Heart right ventricle (tissue), 16 donors: ENCODE results near the gene DERL3. TPM values are rescaled to one million over a fixed set of nuclear protein-coding genes. Genes with fewer than 3 reads are reported as not detected.

Source experiments
- ATAC-seq, 8 donors: fragments of 200-7000 bp; cut with Tn5 transposase; one replicate each; pipeline ENCODE4 v1.9.1; 2020; ENCODE audit warnings: mild to moderate bottlenecking in 8 of 8, moderate library complexity in 8 of 8, moderate number of reproducible peaks in 1 of 8
- DNase-seq, 2 donors: peaks; one replicate each; pipeline ENCODE4 v3.0.0-alpha.2; 2020
- H3K27ac ChIP-seq, 10 donors: fragments of 200-600 bp; sonication (generic) in 2 of 10; one replicate each; pipeline versions ENCODE4 v1.5.0 to v1.8.0; 2020 to 2022; ENCODE audit warnings: mild to moderate bottlenecking in 3 of 10
- H3K27me3 ChIP-seq, 7 donors: fragments of 200-600 bp; one replicate each; pipeline ENCODE4 v1.8.0; 2021 to 2022; ENCODE audit warnings: mild to moderate bottlenecking in 2 of 7
- H3K36me3 ChIP-seq, 9 donors: fragments of 200-600 bp; sonication (generic) in 1 of 9; one replicate each; pipeline versions ENCODE4 v1.5.0 to v1.8.0; 2020 to 2022; ENCODE audit warnings: mild to moderate bottlenecking in 2 of 9
- H3K4me1 ChIP-seq, 9 donors: fragments of 200-600 bp; sonication (generic) in 1 of 9; one replicate each; pipeline versions ENCODE4 v1.5.0 to v1.8.0; 2020 to 2022; ENCODE audit warnings: mild to moderate bottlenecking in 4 of 9
- H3K4me3 ChIP-seq, 10 donors: fragments of 200-600 bp; sonication (generic) in 2 of 10; one replicate each; pipeline versions ENCODE4 v1.5.0 to v1.8.0; 2020 to 2022; ENCODE audit warnings: mild to moderate bottlenecking in 7 of 10, moderate library complexity in 2 of 10
- H3K9me3 ChIP-seq, 11 donors: fragments of 200-600 bp in 10 of 11; sonication (generic) in 2 of 11; one replicate each; pipeline versions ENCODE4 v1.5.0 to v1.8.0; 2013 to 2022; ENCODE audit warnings: mild to moderate bottlenecking in 2 of 11, control low read depth in 1 of 11, moderate library complexity in 1 of 11
- WGBS, 2 donors: extraction: QIAGEN DNeasy Blood & Tissue Kit; methylation state at CpG; one replicate each; pipeline ENCODE4 v1.1.7; 2013; ENCODE audit warnings: inconsistent platforms in 1 of 2; 5-methylcytosine and 5-hydroxymethylcytosine counted together
- intact Hi-C, 10 donors: fragments of 100-400 bp; cut with DNase I; formaldehyde crosslinking; loops; one replicate each; pipeline versions ENCODE4 v1.11.1 to v1.14.2; 2022
- polyA plus RNA-seq, 2 donors: library from polyadenylated mRNA; stranded (reverse); fragments of 200-250 nt; gene quantifications; one replicate each; pipeline ENCODE4 v1.2.3, GENCODE V29; 2013
- total RNA-seq, 10 donors: library from RNA; stranded (reverse); fragmentation: NEBNext Ultra II Directional in 3 of 10; extraction: Animal tissue kit (Norgen Biotek cat#: 25700) in 3 of 10; gene quantifications; one replicate each; pipeline versions ENCODE4 v1.2.1 to v1.2.4, GENCODE V29; 2021 to 2023
- TF ChIP-seq, protein P1 (sequence below), 9 donors: fragments of 200-600 bp; sonication (generic) in 2 of 9; IDR thresholded peaks; one replicate each; pipeline versions ENCODE4 v1.5.0 to v1.8.0; 2021 to 2022; ENCODE audit warnings: antibody characterized with exemption in 9 of 9, mild to moderate bottlenecking in 5 of 9, moderate library complexity in 1 of 9
- donor health status: Arrhythmogenic right ventricular cardiomyopathy.
- donor health status: ischemic (EF 13 %, LVEDD 7.1; RV severe dilation, severe dysfunction).
- donor health status: healthy with polysubstance abuse.
- donor health status: DM: no; HTN: yes; CAD: no.
- donor health status: DM: no; HTN: no; CAD: no.
- donor health status: ischemic (EF 25% LVEDD 6.9; RV normal size, moderate dysfunction).
- donor health status: ischemic (EF 25% LVEDD 5.7; RV mildly dilated, moderate dysfunction).
- donor health status: healthy.
- donor health status: DM: yes; HTN: yes; CAD: no.
- donor health status: Ischemic cardiomyopathy.
- donor health status: ischemic (EF 35%, LVEDD 5.7; RV mildly dilated, moderate dysfunction).
- donor health status: nonischemic (EF 11% LVEDD 7.7; RV severe dilation, severe dysfunction).
- donor health status: DM: yes; HTN: yes; CAD: no.
- donor health status: PGD.
- donor health status: ischemic (EF 29% LVEDD 5.4; RV normal size, mild dysfunction).
- donor health status: nonischemic (EF 23%, LVEDD 6.1; RV moderate dilation, normal function).

DERL3 gene
- total and polyA plus RNA-seq, 12 donors, result 0.91 to 14.1 (median 2.0) TPM

DNA sequence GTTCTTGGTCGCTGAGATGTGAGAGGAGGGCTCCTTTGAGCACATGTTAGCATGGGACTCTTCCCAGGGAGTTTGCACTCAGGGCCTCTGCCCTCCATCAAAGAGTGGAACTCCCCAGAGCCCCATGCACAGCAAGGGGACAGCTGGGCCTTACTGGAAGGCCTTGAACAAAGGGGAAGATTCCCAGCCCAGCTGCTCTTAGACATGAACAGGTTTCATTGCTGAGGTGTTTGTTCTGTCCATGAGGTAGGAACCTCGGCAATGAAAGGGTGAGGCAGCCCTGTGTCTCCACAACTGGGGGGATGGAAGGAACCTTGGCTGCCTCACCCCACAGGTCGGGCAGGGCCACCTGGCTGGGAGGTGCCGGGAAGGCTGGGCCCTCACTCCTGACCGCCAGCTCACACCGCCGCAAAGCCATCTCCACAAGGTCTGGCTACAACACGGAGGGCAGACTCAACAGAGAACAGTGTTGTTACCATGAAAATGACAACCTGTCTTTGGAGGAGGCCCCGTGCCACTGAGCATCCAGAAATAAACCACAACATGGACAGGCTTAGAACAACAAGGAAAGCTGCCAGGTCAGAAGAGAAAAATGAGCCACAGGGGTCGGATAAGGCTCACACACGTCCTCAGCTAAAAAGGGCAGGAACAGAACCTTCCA is 3.2 kb downstream of the DERL3 start:
- Histone ChIP-seq H3K36me3 (peaks cover 0 to 57% (median 0%) of the 10 kb centered on the region in 9 donors), H3K4me3 (no peak overlapping the region), H3K27me3 (no peaks in the 10 kb centered on the region), H3K9me3 (no peaks in the 10 kb centered on the region), H3K27ac (peak overlapping the region; percentile 75 to 95 (median 90)), H3K4me1 (peaks cover 18 to 94% (median 65%) of the 10 kb centered on the region in 9 donors)
- DNase-seq (peak; percentile 53 to 68), ATAC-seq (peak; percentile 11 to 76 (median 47))
- TF ChIP-seq, protein P1, sequence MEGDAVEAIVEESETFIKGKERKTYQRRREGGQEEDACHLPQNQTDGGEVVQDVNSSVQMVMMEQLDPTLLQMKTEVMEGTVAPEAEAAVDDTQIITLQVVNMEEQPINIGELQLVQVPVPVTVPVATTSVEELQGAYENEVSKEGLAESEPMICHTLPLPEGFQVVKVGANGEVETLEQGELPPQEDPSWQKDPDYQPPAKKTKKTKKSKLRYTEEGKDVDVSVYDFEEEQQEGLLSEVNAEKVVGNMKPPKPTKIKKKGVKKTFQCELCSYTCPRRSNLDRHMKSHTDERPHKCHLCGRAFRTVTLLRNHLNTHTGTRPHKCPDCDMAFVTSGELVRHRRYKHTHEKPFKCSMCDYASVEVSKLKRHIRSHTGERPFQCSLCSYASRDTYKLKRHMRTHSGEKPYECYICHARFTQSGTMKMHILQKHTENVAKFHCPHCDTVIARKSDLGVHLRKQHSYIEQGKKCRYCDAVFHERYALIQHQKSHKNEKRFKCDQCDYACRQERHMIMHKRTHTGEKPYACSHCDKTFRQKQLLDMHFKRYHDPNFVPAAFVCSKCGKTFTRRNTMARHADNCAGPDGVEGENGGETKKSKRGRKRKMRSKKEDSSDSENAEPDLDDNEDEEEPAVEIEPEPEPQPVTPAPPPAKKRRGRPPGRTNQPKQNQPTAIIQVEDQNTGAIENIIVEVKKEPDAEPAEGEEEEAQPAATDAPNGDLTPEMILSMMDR (IDR thresholded peaks at IDR 0.05), result no peak
- 34 to 52% methylated on average over 11 of the region's 11 CpGs for WGBS, 2 donors
- intact Hi-C loops, result no loop called here

DNA sequence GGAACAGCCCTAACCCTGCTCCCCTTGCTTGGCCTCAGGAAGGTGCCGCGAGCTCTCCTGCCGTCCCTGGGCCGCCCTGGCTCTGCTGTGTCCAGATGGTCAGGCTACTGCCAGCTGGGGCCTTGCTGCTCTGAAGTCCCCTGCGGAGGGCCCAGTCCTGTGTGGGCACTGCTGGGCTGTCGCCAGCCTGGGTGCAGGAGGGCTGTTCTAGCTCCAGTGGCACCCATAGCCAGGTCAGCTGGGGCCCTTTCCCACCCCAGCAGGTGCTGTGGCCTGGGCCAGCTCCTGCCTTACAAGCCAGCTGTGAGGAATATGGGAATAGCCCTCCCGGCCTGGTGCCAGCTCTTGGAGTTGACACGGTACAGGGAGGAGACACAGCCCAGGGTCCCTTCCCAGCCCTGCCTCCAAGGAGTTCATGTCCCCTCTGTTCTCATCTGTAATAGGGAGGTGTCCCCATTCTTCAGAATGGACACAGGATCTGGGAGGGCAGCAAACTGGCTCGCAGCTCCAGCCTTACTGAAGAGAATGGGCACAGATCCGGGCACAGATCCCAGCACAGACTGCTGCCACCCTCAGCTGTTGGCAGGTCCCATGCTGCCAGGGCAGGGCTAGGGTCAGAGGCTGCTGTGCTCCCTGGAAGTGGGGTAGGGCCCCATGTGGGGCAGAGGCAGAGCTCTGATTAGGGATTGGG is 3.9 kb downstream of the DERL3 start:
- Histone ChIP-seq H3K4me3 (no peak overlapping the region), H3K27me3 (no peaks in the 10 kb centered on the region), H3K9me3 (no peaks in the 10 kb centered on the region), H3K27ac (peak overlapping the region; percentile 75 to 95 (median 90)), H3K36me3 (peaks cover 0 to 63% (median 0%) of the 10 kb centered on the region in 9 donors), H3K4me1 (peaks cover 18 to 100% (median 67%) of the 10 kb centered on the region in 9 donors)
- intact Hi-C loops, result loop anchor here in 1 of 10 donors (5.0 kb wide), 1 partner anchor 63 kb away; the partner anchor contains the start of gene MMP11
- DNase-seq, result peak; percentile 70 to 73
- TF ChIP-seq, protein P1 (IDR thresholded peaks at IDR 0.05), result no peak
- ATAC-seq, result peak; percentile 34 to 80 (median 68)
- WGBS, 2 donors, result 57 to 68% methylated on average over 10 of the region's 10 CpGs

DNA sequence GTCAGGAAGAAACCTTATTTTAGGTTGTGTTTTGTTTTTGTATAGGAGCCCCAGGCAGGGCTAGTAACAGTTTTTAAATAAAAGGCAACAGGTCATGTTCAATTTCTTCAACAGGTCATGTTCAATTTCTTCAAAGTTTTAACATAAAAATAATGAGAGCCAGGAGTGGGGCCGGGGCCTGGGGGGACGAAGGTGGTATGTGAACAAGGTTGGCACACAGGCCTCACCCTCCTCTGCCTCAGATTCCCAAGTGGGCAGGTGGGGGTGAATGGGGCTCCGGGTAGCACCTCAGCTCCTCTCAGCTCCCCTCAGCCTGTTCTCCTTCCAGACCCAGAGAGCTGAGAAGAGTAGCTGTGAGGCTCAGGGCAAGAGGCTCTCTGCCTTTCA is 4.4 kb downstream of the DERL3 start:
- 76 to 83% methylated on average over 3 of the region's 3 CpGs for WGBS, 2 donors
- TF ChIP-seq, protein P1 (IDR thresholded peaks at IDR 0.05), result no peak
- intact Hi-C loops, result loop anchor here in 1 of 10 donors (5.0 kb wide), 1 partner anchor 62 kb away; the partner anchor contains the start of gene MMP11
- peak overlapping the region; percentile 75 to 95 (median 90) for H3K27ac ChIP-seq
- no peak overlapping the region for H3K4me3 ChIP-seq
- DNase-seq (no peak), ATAC-seq (no peak)
- peaks cover 19 to 100% (median 67%) of the 10 kb centered on the region in 9 donors for H3K4me1 ChIP-seq
- H3K36me3 ChIP-seq, result peaks cover 0 to 68% (median 0%) of the 10 kb centered on the region in 9 donors
- no peaks in the 10 kb centered on the region for H3K27me3 ChIP-seq
- H3K9me3 ChIP-seq, result no peaks in the 10 kb centered on the region

DNA sequence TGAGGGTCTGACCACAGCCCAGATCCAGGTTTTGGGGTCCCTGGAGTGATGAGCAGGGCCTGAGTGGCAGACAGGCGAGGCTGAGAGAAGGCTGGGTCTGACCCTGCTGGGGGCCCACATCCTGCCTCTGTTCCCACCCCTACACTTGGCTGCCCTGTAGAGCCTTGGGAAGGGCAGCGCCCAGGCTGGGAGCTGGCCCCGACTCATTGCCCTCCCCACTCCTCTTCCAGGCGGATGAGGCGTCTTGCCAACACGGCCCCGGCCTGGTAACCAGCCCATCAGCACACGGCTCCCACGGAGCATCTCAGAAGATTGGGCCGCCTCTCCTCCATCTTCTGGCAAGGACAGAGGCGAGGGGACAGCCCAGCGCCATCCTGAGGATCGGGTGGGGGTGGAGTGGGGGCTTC is 4.9 kb downstream of the DERL3 start:
- no peaks in the 10 kb centered on the region for H3K27me3 ChIP-seq
- 49 to 63% methylated on average over 13 of the region's 13 CpGs for WGBS, 2 donors
- no peaks in the 10 kb centered on the region for H3K9me3 ChIP-seq
- H3K27ac ChIP-seq, result peak overlapping the region; percentile 75 to 95 (median 90)
- peaks cover 0 to 72% (median 0%) of the 10 kb centered on the region in 9 donors for H3K36me3 ChIP-seq
- TF ChIP-seq, protein P1 (IDR thresholded peaks at IDR 0.05), result no peak
- H3K4me1 ChIP-seq, result peaks cover 23 to 100% (median 68%) of the 10 kb centered on the region in 9 donors
- DNase-seq (peak in 1 of 2 donors; percentile 62), ATAC-seq (peak in 3 of 8 donors; percentile 1 to 12 (median 12))
- intact Hi-C loops, result loop anchor here in 1 of 10 donors (5.0 kb wide), 1 partner anchor 62 kb away; the partner anchor contains the start of gene MMP11
- no peak overlapping the region for H3K4me3 ChIP-seq
